HG03342 (cell line): ENCODE data around the gene PKNOX2.

Experiments
- ATAC-seq: cut with Tn5 transposase; IDR thresholded peaks from one replicate; pipeline ENCODE4 v1.9.1; 2021; ENCODE audit warnings: mild to moderate bottlenecking, moderate library complexity; ENCODE audit not compliant: unreplicated experiment

Gene PKNOX2

DNA sequence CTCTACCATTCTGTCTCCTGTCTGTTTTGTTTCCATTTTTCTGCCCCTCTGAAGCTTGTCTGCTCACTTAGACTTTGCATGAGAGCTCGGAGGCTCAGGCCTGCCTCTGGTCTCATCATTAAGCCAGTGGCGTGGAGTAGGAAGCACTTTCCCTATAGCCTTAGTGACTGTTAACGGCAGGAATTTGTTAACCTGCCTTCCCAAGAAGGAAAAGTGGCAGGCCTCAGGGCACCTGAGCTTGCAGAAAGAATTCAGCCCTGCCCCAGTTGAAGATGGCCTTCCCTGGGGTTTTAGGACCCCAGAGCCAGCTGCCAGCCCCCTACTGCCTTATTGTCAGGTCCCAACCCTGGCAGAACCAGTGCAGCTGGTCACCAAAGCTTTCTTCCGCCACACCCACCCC lies 93.2 kb downstream of the PKNOX2 start:
- no peak for ATAC-seq

- no peak for ATAC-seq
Measured at GRCh38 chr11:125258291-125259032, 93.9 kb downstream of the PKNOX2 start.

DNA sequence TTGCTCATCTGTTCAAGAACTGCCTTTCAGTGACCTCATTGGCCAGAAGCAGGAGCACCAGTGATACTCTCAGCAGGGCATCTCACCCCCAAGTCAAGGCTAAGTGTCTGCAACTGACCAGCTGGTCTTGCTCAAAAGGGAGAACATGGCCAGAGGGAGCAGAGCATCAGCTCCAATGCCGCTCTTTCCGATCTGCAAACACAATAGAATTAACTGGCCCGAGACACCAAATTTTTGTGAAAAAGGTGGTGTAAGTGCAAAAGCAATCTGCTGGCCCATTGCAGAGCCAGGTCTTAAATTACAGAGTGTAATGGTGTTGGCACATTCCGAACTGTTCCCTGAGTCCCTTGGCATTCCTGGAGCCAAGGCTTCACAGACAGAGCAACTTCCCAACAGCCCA lies 97.0 kb downstream of the PKNOX2 start:
- no peak for ATAC-seq

- no peak for ATAC-seq
Measured at GRCh38 chr11:125262194-125262829, 97.8 kb downstream of the PKNOX2 start.

DNA sequence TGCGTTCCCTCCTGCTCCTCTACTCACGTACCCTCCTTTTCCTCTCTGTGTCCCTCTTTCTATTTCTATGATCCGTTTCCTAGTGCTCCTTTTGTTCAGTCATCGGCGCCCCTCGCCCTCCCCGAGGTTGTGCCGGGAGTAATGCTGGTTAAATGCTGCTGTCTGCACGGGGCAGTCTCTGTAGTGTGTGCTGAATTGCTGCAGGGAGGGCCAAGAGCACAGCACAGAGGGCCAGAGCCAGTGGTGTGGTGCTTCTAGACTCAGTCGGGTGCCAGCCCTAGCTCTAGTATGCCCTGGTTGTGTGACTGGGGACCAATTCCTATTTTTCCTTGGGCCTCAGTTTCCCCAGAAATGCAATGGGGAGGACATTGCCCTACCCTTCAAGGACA lies 98.3 kb downstream of the PKNOX2 start:
- no peak for ATAC-seq

GRCh38 chr11:125263268-125263790 lies 98.8 kb downstream of the PKNOX2 start:
- no peak for ATAC-seq

DNA sequence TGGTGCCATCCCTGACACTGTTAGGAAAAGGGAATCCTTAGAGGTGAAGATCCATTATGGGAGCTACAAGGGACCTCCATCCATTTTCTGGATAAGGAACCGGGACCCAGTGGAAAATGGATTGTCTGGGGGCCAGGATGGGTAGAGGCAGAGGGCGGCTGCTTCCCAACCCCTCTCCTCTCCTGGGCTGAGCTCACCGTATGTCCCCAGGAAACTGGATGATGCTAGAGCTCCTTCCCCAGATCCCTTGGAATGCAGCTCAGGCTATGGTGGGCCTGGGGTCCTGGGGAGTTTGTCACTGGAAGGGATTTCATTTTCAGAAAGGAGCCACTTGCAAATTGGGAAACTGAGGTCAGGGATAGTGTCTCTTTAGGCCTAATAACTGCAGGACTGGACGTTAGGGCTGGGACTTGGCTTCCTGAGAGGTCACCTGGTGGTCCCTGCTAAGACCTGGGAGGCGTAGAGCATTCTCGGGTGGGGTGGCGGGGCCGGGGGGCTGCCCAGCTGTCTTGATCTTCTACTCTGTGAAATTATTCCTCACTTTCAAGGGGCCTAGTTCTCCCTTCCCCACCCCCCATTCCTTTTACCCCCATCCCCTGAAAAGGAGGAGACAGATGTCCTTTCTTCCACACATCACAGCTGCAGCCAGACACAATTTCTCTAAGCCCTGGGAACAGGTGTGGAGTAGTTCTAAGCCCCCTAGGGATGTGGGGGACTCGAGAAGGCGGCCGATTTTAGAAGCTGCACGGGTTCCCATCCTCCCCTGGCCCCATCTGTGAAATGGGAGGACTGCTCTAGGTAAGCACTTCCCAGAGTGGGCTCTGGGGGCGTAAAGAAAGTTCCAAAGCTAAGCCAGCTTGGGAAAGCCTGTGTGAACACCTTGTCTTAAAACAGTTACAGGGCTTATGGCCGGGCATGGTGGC lies 99.8 kb downstream of the PKNOX2 start:
- ATAC-seq = no peak

DNA sequence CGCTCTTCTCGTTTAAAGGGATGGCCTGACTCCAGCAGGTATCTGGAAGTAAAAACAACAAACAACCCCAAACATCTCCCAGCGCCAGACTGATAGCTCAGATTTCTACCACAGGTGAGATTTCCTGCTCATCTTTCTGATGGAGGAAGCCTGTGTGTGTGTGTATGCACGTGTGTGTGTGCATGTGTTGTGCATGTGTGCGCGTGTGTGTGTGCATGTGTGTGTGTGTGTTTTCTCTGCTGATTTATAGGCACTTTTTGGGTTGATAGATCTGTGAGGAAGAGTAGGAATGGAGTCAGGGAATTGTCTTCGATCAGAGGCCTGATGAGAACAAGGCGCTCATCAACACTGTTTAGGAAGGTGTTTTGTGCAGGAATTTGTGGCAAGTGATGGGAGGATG lies 103.0 kb downstream of the PKNOX2 start:
- no peak for ATAC-seq

GRCh38 chr11:125268611-125269010 lies 104.1 kb downstream of the PKNOX2 start:
- ATAC-seq = no peak

- ATAC-seq = no peak
Measured at GRCh38 chr11:125270106-125270505, 105.6 kb downstream of the PKNOX2 start.

DNA sequence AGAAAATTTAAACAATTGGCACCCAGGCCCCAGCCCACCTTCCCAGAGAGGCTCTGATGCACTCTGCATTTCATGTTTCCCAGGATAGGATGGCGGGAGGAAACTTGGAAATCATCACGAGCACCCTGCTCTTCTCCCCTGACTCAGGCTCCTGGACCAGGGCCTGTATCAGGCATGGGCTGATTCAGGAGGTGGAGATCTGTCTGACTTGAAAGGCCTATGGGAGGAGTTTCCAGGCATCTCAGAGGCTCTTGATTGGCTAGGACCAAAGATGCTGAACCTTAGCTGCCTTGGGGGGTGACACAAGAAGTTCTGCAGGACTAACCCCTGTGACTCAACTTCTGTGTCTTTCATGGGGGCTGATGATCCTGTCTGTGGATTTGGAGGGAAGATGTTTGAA lies 106.2 kb downstream of the PKNOX2 start:
- ATAC-seq = no peak

- no peak for ATAC-seq
Measured at GRCh38 chr11:125271483-125272091, 107.0 kb downstream of the PKNOX2 start.

DNA sequence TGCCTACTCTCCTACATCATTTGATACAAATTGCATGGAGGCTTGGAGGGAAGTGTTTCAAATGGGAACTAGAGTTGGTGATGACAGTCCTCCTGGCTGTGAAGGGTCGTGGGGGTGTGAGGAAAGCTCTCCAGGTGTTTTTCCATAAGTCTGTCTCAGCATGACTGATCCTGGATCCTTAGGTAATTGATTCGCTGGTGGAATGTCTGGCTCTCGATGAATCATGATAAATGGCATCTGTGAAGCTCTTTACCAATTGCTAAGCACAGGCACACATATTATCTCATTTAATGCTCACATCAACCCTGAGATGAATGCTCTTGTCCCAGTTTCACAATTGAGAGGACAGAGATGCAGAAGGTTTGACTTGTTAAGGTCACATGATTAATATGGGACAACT lies 107.5 kb downstream of the PKNOX2 start:
- no peak for ATAC-seq

- ATAC-seq = no peak
Measured at GRCh38 chr11:125272821-125273220, 108.3 kb downstream of the PKNOX2 start.

- no peak for ATAC-seq
Measured at GRCh38 chr11:125273519-125274000, 109.0 kb downstream of the PKNOX2 start.

DNA sequence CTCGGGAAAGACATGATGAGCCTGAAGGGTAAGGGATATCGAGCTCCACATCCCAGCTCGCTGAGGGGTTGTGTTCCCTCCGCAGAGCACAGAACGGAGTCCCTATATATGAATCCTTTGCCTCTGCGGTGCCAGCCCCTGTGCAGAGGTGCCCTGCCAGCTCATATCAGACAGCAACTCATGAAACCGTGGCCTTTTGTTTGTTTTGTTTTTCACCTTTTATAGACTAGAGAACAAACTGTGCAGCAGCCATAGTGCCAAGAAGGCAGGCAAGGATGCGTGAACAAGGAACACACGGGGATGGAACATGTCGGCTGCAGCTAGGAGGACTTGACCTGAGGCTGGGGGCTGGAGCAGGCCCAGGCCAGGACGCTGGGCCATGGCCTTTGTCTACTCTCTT lies 109.8 kb downstream of the PKNOX2 start:
- no peak for ATAC-seq

DNA sequence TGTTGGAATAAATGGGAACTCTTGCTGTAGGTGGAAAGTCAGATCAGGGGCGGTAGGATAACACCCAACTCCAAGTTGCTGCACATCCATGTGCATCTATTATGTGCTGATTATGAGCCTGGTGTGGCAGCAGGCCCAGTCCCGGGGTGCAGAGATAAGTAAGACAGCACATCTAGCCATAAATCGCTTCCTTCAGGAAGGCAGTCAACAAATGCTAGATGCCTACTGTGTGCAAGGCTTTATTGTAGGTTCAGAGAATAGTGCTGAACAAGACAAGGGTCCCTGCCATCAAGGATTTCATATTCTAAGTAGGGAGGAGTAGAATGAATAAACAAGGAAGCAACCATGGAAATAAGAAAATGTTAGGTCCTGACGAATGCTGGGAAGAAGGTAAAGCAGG lies 110.2 kb downstream of the PKNOX2 start:
- no peak for ATAC-seq

DNA sequence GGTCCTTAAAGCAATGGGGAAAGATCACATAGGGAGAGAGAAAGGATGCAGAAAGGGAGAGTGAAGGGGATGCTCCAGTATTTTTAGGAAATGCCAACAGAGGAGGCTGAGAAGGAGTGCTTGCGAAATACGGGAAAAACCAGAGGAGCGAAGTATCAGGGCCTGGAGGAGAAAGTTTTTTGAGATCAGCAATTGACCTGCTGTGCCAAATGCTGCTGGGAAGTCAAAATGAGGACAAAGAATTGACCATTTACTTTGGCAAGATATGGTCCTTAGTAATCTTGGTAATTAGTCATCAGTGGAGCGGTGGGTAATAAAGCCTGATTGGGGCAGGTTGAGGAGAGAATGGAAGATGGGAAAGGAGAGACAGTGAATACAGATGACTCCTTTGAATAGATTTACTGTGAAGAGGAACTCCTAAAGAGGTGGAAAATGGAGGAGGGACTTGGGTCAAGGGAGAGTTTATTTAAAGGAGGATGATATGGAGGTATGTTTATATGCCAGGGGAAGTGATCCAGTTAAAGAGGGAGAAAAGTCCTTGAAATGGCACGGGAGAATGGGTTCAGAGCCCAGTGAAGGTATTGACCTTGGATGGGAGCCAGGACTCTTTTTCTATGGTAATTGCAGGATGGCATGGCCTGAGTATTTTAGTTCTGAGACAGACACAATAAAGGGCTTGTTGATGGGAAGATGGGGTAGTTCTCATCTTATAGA lies 111.5 kb downstream of the PKNOX2 start:
- no peak for ATAC-seq

- no peak for ATAC-seq
Measured at GRCh38 chr11:125276619-125276976, 112.0 kb downstream of the PKNOX2 start.

DNA sequence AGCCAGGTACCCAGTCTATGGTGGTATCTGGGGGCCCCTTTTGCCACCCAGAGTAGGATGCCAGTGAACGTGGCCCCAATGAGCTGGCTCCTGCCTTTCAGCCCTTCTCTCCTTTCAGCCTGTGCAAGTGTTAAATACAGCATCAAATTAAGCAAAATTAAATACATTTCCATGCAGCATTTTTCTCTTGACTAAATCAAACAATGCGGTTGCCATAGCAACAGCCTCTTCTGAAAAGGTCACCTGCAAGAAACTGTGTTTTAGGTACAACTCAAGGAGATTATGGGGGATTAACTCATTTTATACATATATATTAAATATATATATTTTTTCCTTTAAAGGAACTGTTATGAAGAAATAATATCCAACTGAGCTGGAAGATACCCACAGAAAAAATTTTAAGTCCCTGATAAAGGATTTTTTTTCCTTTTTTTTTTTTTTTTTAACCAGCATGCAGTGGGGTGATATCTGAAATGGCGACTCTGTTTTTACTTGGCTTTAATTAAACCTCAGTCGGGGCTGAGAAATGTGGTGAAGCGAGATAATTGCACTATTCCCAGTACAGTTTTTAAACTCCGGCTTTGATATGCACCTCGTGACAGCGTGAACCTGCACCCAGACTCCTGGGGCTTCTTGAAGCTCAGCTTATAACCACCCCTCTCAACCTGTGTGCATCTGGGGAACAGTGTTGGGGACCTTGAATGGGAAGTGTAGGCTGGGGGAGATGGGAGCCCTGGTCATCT lies 115.3 kb downstream of the PKNOX2 start:
- ATAC-seq = no peak
